Psoas muscle (tissue), 8 donors: ENCODE results near the gene EYS. TPM values are rescaled to one million over a fixed set of nuclear protein-coding genes. Genes with fewer than 3 reads are reported as not detected.

ENCODE experiments used
- ATAC-seq, 4 donors: fragments of 200-7000 bp; cut with Tn5 transposase; one replicate each; pipeline ENCODE4 v1.9.1; 2020; ENCODE audit warnings: moderate library complexity in 3 of 4, mild to moderate bottlenecking in 2 of 4
- DNase-seq, 2 donors: peaks; one replicate each; pipeline ENCODE4 v3.0.0-alpha.2; 2020
- H3K27ac ChIP-seq: fragments of 200-600 bp; one replicate; pipeline ENCODE4 v1.8.0; 2022
- H3K27me3 ChIP-seq, 3 donors: fragments of 200-600 bp in 1 of 3; one replicate each; pipeline versions ENCODE4 v1.6.1 to v1.8.0; 2013 to 2022; ENCODE audit warnings: low read length in 2 of 3, mild to moderate bottlenecking in 2 of 3, moderate library complexity in 1 of 3; ENCODE audit not compliant: insufficient read depth in 3 of 3
- H3K36me3 ChIP-seq, 2 donors: fragments of 200-600 bp in 1 of 2; one replicate each; pipeline versions ENCODE4 v1.6.1 to v1.8.0; 2013 to 2022; ENCODE audit warnings: low read depth in 1 of 2, mild to moderate bottlenecking in 1 of 2, moderate library complexity in 1 of 2; ENCODE audit not compliant: insufficient read depth in 1 of 2
- H3K4me1 ChIP-seq: fragments of 200-600 bp; one replicate; pipeline ENCODE4 v1.8.0; 2022
- H3K4me3 ChIP-seq: fragments of 200-600 bp; one replicate; pipeline ENCODE4 v1.8.0; 2022; ENCODE audit warnings: mild to moderate bottlenecking
- H3K9me3 ChIP-seq: fragments of 200-600 bp; one replicate; pipeline ENCODE4 v1.8.0; 2022
- WGBS, 3 donors: extraction: QIAGEN DNeasy Blood & Tissue Kit; methylation state at CpG; one replicate each; pipeline versions ENCODE4 v1.1.6 to v1.1.7; 2013; 5-methylcytosine and 5-hydroxymethylcytosine counted together
- intact Hi-C, 2 donors: fragments of 100-400 bp; cut with DNase I; formaldehyde crosslinking; loops; one replicate each; pipeline versions ENCODE4 v1.11.0 to v1.14.2; 2022
- polyA plus RNA-seq, 3 donors: library from polyadenylated mRNA; stranded (reverse); fragments of 200-250 nt; gene quantifications; one replicate each; pipeline ENCODE4 v1.2.3, GENCODE V29; 2013
- total RNA-seq, 4 donors: library from RNA; stranded (reverse); fragmentation: NEBNext Ultra II Directional in 2 of 4; extraction: Animal tissue kit (Norgen Biotek cat#: 25700) in 2 of 4; gene quantifications; one replicate each; pipeline versions ENCODE4 v1.2.1 to v1.2.4, GENCODE V29; 2021 to 2023
- TF ChIP-seq, protein P1 (sequence below): fragments of 200-600 bp; IDR thresholded peaks from one replicate; pipeline ENCODE4 v1.8.0; 2022; ENCODE audit warnings: antibody characterized with exemption
- donor health status: healthy with polysubstance abuse.
- donor health status: DM: no; HTN: no; CAD: no; lungs with moderate emphysema.
- donor health status: Bipolar disorder and iron deficiency.
- donor health status: healthy.
- donor health status: DM: yes; HTN: yes; CAD: no.
- donor health status: DM: no; HTN: no; CAD: no.
- donor health status: DM: no; HTN: no; CAD: no.
- donor health status: DM: yes; HTN: yes; CAD: no.

The EYS gene
- total and polyA plus RNA-seq, 7 donors: under 0.01 TPM; not detected in 6

DNA sequence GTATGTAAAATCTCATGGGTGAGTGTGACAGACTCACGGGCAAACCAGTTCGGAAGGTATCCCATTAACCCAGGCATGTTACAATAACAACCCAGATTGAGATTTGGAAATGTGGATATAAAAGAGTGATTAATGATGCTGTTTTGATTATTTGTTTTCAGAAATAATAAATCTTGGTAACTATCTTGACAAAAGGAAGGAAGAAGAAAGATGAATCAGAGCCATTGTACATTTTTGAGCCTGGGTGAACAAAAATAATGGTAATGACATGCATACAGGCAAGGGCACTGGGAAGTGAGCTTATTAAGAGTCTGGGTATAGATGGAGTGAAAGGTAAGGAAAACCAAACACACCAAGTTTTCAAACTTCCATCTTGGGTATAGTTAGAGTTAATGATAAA, 1209.4 kb downstream of the EYS start:
- no peaks in the 10 kb centered on the region for H3K36me3 ChIP-seq
- no peak for ATAC-seq
- H3K27ac ChIP-seq: no peak overlapping the region
- H3K4me1 ChIP-seq: no peaks in the 10 kb centered on the region
- no peaks in the 10 kb centered on the region for H3K9me3 ChIP-seq
- H3K27me3 ChIP-seq: no peaks in the 10 kb centered on the region
- H3K4me3 ChIP-seq: no peak overlapping the region
- intact Hi-C loops: no loop called here
- DNase-seq: no peak
- WGBS, 3 donors: 92 to 95% (median 94%) methylated on average over 2 of the region's 2 CpGs
- TF ChIP-seq, protein P1, sequence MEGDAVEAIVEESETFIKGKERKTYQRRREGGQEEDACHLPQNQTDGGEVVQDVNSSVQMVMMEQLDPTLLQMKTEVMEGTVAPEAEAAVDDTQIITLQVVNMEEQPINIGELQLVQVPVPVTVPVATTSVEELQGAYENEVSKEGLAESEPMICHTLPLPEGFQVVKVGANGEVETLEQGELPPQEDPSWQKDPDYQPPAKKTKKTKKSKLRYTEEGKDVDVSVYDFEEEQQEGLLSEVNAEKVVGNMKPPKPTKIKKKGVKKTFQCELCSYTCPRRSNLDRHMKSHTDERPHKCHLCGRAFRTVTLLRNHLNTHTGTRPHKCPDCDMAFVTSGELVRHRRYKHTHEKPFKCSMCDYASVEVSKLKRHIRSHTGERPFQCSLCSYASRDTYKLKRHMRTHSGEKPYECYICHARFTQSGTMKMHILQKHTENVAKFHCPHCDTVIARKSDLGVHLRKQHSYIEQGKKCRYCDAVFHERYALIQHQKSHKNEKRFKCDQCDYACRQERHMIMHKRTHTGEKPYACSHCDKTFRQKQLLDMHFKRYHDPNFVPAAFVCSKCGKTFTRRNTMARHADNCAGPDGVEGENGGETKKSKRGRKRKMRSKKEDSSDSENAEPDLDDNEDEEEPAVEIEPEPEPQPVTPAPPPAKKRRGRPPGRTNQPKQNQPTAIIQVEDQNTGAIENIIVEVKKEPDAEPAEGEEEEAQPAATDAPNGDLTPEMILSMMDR: no peak

DNA sequence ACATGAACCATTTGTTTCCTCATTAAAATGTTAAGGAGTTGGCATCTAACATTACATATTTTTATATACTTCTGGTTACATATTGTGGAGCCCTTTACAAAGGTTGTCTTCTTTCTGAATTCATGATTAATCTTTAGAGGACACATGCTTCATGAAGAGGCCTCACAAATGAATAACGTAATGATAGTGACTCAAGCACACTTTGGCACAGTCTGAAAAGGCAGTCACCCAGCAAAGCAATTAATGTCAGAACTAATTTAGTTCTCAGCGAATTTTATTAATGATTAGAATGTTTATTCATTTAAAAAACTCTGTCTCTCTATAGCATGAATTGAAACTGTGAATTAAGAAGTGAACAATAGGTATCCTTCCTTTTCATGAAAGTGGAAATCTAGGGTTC, 1217.3 kb downstream of the EYS start:
- whole genome bisulfite sequencing, 3 donors: 52 to 63% (median 61%) methylated on average over 2 of the region's 2 CpGs
- Histone ChIP-seq H3K4me3 (no peak overlapping the region), H3K27ac (no peak overlapping the region), H3K4me1 (no peaks in the 10 kb centered on the region), H3K36me3 (no peaks in the 10 kb centered on the region), H3K9me3 (no peaks in the 10 kb centered on the region), H3K27me3 (no peaks in the 10 kb centered on the region)
- DNase-seq: no peak
- intact Hi-C loops: no loop called here
- ATAC-seq: no peak
- TF ChIP-seq, protein P1: no peak

DNA sequence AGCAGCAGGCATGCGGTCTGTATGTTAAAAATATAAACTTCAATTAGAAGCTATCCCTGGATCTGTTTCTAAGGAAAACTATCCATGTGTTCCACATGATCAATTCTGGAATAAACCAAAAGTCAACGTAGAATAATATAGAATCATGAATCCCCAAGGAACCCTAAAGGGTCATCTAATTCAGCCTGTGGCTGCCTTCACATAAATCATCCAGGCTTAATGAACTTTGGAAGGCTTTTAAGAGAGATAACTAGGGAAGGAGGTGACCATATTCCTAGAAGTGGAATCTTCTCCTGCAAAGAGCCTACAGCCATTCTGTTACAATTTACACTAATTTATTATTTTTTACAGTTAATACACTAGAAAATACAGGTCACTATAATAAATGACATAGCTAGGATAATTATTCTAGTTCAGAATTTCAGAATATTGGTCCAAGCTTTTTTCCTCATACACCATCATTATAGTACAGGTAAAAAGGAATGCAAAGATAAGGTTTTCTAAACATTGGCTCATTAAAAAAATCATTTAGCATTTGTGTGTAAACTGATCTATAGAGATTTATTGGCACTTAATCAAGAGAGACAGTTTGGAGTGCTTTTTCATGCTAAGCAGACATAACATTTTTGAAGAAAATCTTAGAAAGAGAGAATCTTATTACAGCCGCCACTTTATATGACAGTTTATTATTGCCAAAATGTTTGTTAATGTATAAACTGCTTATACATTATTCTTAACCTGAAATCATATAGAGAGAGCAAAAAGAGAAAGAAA, 1220.3 kb downstream of the EYS start:
- Histone ChIP-seq H3K27ac (no peak overlapping the region), H3K9me3 (no peaks in the 10 kb centered on the region), H3K4me3 (no peak overlapping the region), H3K36me3 (no peaks in the 10 kb centered on the region), H3K27me3 (no peaks in the 10 kb centered on the region), H3K4me1 (no peaks in the 10 kb centered on the region)
- 54 to 56% (median 55%) methylated on average over 3 of the region's 3 CpGs for WGBS, 3 donors
- DNase-seq (no peak), ATAC-seq (no peak)
- TF ChIP-seq, protein P1: no peak
- intact Hi-C loops: no loop called here

DNA sequence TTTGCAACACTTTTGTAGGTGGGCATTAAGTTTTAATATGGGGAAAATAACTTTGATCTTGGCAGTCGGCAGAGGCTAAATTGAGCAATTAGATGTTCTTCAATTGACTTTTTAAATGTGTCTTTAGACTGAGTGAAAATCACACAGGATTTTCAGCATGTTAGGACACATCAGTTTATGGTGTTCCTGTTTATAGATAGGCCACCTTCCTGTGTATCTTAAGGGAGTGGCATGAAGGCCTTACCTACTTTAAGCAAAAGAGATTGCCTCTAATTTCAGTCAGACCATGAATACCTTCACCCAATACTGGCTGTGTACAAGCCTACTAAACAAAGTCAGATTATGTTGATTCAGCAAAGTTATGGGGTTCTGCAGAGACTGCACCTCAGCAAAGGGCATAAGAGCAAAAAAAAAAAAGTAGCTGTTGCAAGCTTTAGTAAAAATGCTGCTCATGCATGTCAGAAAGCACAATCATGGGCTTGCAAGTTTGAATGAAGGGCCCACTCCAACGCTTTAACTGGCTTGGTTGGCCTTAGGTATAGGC, 1223.0 kb downstream of the EYS start:
- no peak for ATAC-seq
- H3K4me3 ChIP-seq: no peak overlapping the region
- 73 to 86% (median 76%) methylated on average over 2 of the region's 2 CpGs for WGBS, 3 donors
- TF ChIP-seq, protein P1: no peak
- no peaks in the 10 kb centered on the region for H3K27me3 ChIP-seq
- no peaks in the 10 kb centered on the region for H3K36me3 ChIP-seq
- H3K27ac ChIP-seq: no peak overlapping the region
- no peaks in the 10 kb centered on the region for H3K9me3 ChIP-seq
- H3K4me1 ChIP-seq: no peaks in the 10 kb centered on the region
- intact Hi-C loops: no loop called here
- DNase-seq: no peak
